Neuronal stem cell (in vitro differentiated cells): ENCODE data around the gene MROH7.
"Not testable (repeated sequence)": the region's sequence is repeated elsewhere in the genome, so short reads cannot be mapped to it uniquely, and the experiment has no call there.

Experiments
- DNase-seq: peaks from one replicate; pipeline ENCODE4 v3.0.0-alpha.2; 2013; ENCODE audit warnings: low spot score
- H2AFZ ChIP-seq: one replicate; pipeline ENCODE4 v1.6.1; 2013; ENCODE audit warnings: mild to moderate bottlenecking, low read length, inconsistent platforms
- H2AK5ac ChIP-seq: 2 replicates; pipeline ENCODE4 v1.6.1; 2013; ENCODE audit warnings: low read depth, mild to moderate bottlenecking, inconsistent platforms, low read length, moderate library complexity, mixed read lengths
- H2BK120ac ChIP-seq: 2 replicates; pipeline ENCODE4 v1.6.1; 2013; ENCODE audit warnings: low read depth, mild to moderate bottlenecking, inconsistent platforms, low read length, moderate library complexity, mixed read lengths
- H2BK12ac ChIP-seq: one replicate; pipeline ENCODE4 v1.6.1; 2013; ENCODE audit warnings: low read length, inconsistent platforms
- H2BK15ac ChIP-seq: 2 replicates; pipeline ENCODE4 v1.6.1; 2013; ENCODE audit warnings: mild to moderate bottlenecking, low read length, inconsistent platforms, mixed read lengths
- H2BK5ac ChIP-seq: one replicate; pipeline ENCODE4 v1.6.1; 2013; ENCODE audit warnings: inconsistent platforms, mild to moderate bottlenecking, low read length, moderate library complexity
- H3K14ac ChIP-seq: one replicate; pipeline ENCODE4 v1.6.1; 2013; ENCODE audit warnings: low read length, inconsistent platforms
- H3K18ac ChIP-seq: 2 replicates; pipeline ENCODE4 v1.6.1; 2013; ENCODE audit warnings: low read length, inconsistent platforms
- H3K23ac ChIP-seq: 2 replicates; pipeline ENCODE4 v1.6.1; 2013; ENCODE audit warnings: low read depth, mild to moderate bottlenecking, mixed read lengths, low read length, inconsistent platforms; ENCODE audit not compliant: poor library complexity
- H3K27ac ChIP-seq: replicated peaks from 3 replicates; pipeline ENCODE4 v1.5.1; 2013; ENCODE audit warnings: low read length, inconsistent platforms
- H3K27me3 ChIP-seq, 3 experiments: 2 replicates each; pipeline ENCODE4 v1.6.1; 2013; ENCODE audit warnings: low read length in 3 of 3, mild to moderate bottlenecking in 2 of 3, inconsistent platforms in 1 of 3, low read depth in 1 of 3, mixed read lengths in 1 of 3, moderate library complexity in 1 of 3; ENCODE audit not compliant: control insufficient read depth in 3 of 3, insufficient read depth in 3 of 3
- H3K36me3 ChIP-seq, 2 donors: replicated peaks in 1 of 2; 2 replicates each; pipeline ENCODE4 v1.6.1; 2013; ENCODE audit warnings: low read length in 2 of 2; ENCODE audit not compliant: control insufficient read depth in 2 of 2, insufficient read depth in 2 of 2
- H3K4ac ChIP-seq: 2 replicates; pipeline ENCODE4 v1.6.1; 2013; ENCODE audit warnings: inconsistent platforms, mild to moderate bottlenecking, low read length, moderate library complexity
- H3K4me1 ChIP-seq, 2 donors: 1 replicate in 1 of 2; 2 replicates in 1 of 2; pipeline ENCODE4 v1.6.1; 2013; ENCODE audit warnings: low read length in 2 of 2, low read depth in 1 of 2; ENCODE audit not compliant: control insufficient read depth in 2 of 2, insufficient read depth in 1 of 2
- H3K4me2 ChIP-seq: one replicate; pipeline ENCODE4 v1.6.1; 2013; ENCODE audit warnings: mild to moderate bottlenecking, low read length, inconsistent platforms; ENCODE audit not compliant: insufficient read depth, poor library complexity, severe bottlenecking
- H3K4me3 ChIP-seq, 2 donors: 2 replicates each; pipeline ENCODE4 v1.5.1; 2013; ENCODE audit warnings: low read length in 2 of 2, mild to moderate bottlenecking in 2 of 2, inconsistent platforms in 1 of 2, moderate library complexity in 1 of 2
- H3K79me1 ChIP-seq: one replicate; pipeline ENCODE4 v1.6.1; 2013; ENCODE audit warnings: low read depth, mild to moderate bottlenecking, inconsistent platforms, low read length, moderate library complexity
- H3K9ac ChIP-seq: one replicate; pipeline ENCODE4 v1.6.1; 2013; ENCODE audit warnings: mild to moderate bottlenecking, low read depth, low read length, inconsistent platforms; ENCODE audit not compliant: poor library complexity
- H3K9me3 ChIP-seq, 2 donors: replicated peaks in 1 of 2; 2 replicates each; pipeline versions ENCODE3 to v1.6.1; 2013; ENCODE audit warnings: low read length in 2 of 2, mild to moderate bottlenecking in 2 of 2, inconsistent platforms in 1 of 2, low read depth in 1 of 2, mixed read lengths in 1 of 2, moderate library complexity in 1 of 2; ENCODE audit not compliant: control insufficient read depth in 2 of 2, insufficient read depth in 1 of 2
- H4K8ac ChIP-seq: one replicate; pipeline ENCODE4 v1.6.1; 2013; ENCODE audit warnings: low read depth, mild to moderate bottlenecking, inconsistent platforms, low read length, moderate library complexity
- H4K91ac ChIP-seq: one replicate; pipeline ENCODE4 v1.6.1; 2013; ENCODE audit warnings: low read length, low read depth, mild to moderate bottlenecking, inconsistent platforms; ENCODE audit not compliant: poor library complexity
- WGBS, 2 donors: extraction: QIAGEN DNeasy Blood & Tissue Kit; methylation state at CpG; one replicate each; pipeline ENCODE4 v1.1.7; 2013; ENCODE audit warnings: missing lambda C conversion rate in 2 of 2, mixed read lengths in 1 of 2; ENCODE audit not compliant: insufficient read length in 2 of 2, insufficient replicate concordance in 1 of 2; ENCODE audit errors: extremely low coverage in 2 of 2; 5-methylcytosine and 5-hydroxymethylcytosine counted together

MROH7 gene

GRCh38 chr1:54624466-54625464 is 16.8 kb upstream of the MROH7 start:
- Histone ChIP-seq H3K4me1 (peaks cover 0 to 3% of the 10 kb centered on the region in 2 donors), H4K8ac (no peak overlapping the region), H2AK5ac (peak overlapping the region; percentile 83), H4K91ac (no peak overlapping the region), H2AFZ (no peak overlapping the region), H3K36me3 (no peaks in the 10 kb centered on the region), H3K79me1 (no peaks in the 10 kb centered on the region), H3K4me2 (no peak overlapping the region), H3K9ac (no peak overlapping the region), H3K27ac (no peak overlapping the region), H3K9me3 (no peaks in the 10 kb centered on the region), H3K23ac (no peak overlapping the region), H3K27me3 (peaks cover 0 to 14% (median 0%) of the 10 kb centered on the region in 3 experiments), H3K18ac (peak overlapping the region; percentile 33), H2BK15ac (no peak overlapping the region), H2BK12ac (no peak overlapping the region), H3K4me3 (no peak overlapping the region), H2BK120ac (no peak overlapping the region), H3K14ac (no peak overlapping the region), H3K4ac (no peak overlapping the region), H2BK5ac (peak overlapping the region; percentile 39)
- no CpG with 5 or more reads among the region's 8 CpGs for WGBS, 2 donors
- no peak for DNase-seq

GRCh38 chr1:54627196-54627595 is 14.4 kb upstream of the MROH7 start:
- no peak overlapping the region for H2AK5ac ChIP-seq
- WGBS, 2 donors: no CpG with 5 or more reads among the region's 10 CpGs
- no peaks in the 10 kb centered on the region for H3K79me1 ChIP-seq
- H3K14ac ChIP-seq: no peak overlapping the region
- no peak for DNase-seq
- H3K4me2 ChIP-seq: no peak overlapping the region
- H3K9me3 ChIP-seq: no peaks in the 10 kb centered on the region
- no peak overlapping the region for H3K4me3 ChIP-seq
- no peak overlapping the region for H3K4ac ChIP-seq
- H2BK15ac ChIP-seq: no peak overlapping the region
- no peak overlapping the region for H4K91ac ChIP-seq
- H3K9ac ChIP-seq: no peak overlapping the region
- peaks cover 0 to 14% (median 0%) of the 10 kb centered on the region in 3 experiments for H3K27me3 ChIP-seq
- no peak overlapping the region for H2BK120ac ChIP-seq
- no peaks in the 10 kb centered on the region for H3K4me1 ChIP-seq
- no peak overlapping the region for H2BK12ac ChIP-seq
- H3K36me3 ChIP-seq: no peaks in the 10 kb centered on the region
- no peak overlapping the region for H2AFZ ChIP-seq
- H2BK5ac ChIP-seq: no peak overlapping the region
- H3K27ac ChIP-seq: no peak overlapping the region
- no peak overlapping the region for H4K8ac ChIP-seq
- no peak overlapping the region for H3K23ac ChIP-seq
- H3K18ac ChIP-seq: no peak overlapping the region

DNA sequence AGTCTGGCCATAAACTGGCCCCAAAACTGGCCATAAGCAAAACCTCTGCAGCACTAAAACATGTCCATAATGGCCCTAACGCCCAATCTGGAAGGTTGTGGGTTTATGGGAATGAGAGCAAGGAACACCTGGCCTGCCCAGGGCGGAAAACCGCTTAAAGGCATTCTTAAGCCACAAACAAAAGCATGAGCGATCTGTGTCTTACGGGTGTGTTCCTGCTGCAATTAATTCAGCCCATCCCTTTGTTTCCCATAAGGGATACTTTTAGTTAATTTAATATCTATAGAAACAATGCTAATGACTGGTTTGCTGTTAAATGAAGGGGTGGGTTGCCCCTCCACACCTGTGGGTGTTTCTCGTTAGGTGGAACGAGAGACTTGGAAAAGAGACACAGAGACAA is 5.8 kb upstream of the MROH7 start:
- H3K27ac ChIP-seq, H2BK15ac ChIP-seq, H3K4me3 ChIP-seq, H3K4ac ChIP-seq, H3K27me3 ChIP-seq, H2BK5ac ChIP-seq, H3K36me3 ChIP-seq, H2AK5ac ChIP-seq, H3K18ac ChIP-seq, H3K4me2 ChIP-seq, H2BK120ac ChIP-seq, H3K23ac ChIP-seq, H2BK12ac ChIP-seq, H3K79me1 ChIP-seq, H3K9me3 ChIP-seq, H3K14ac ChIP-seq, H2AFZ ChIP-seq, DNase-seq, H3K4me1 ChIP-seq, H4K91ac ChIP-seq, H3K9ac ChIP-seq, H4K8ac ChIP-seq: not testable (repeated sequence)
- no CpG with 5 or more reads among the region's 7 CpGs for WGBS, 2 donors
